HG03159 (cell line): ENCODE measurements around the gene RCBTB2.

Source experiments
- ATAC-seq: cut with Tn5 transposase; IDR thresholded peaks from one replicate; pipeline ENCODE4 v1.9.1; 2021; ENCODE audit warnings: mild to moderate bottlenecking, moderate library complexity; ENCODE audit not compliant: unreplicated experiment

The RCBTB2 gene

GRCh38 chr13:48564056-48564455 is 31.2 kb upstream of the RCBTB2 start:
- no peak for ATAC-seq

DNA sequence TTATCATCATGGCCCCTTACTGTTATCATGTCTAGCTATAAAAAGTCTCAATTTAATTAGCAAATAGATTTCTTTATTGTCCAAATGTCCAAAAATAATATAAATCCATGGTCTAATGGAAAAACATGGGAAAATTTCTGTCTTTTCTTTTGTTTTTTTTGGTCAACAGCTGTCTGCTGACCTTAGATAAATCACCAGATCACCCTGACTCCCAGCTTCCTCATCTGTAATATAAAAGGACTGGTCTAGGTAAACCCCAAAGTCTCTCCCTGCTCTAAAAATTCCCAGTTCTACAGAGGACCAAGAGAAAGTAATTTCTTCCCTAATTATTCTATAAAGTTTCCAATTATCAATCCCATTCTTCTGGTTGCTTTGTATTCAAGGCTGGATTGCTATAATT is 30.7 kb upstream of the RCBTB2 start:
- no peak for ATAC-seq

DNA sequence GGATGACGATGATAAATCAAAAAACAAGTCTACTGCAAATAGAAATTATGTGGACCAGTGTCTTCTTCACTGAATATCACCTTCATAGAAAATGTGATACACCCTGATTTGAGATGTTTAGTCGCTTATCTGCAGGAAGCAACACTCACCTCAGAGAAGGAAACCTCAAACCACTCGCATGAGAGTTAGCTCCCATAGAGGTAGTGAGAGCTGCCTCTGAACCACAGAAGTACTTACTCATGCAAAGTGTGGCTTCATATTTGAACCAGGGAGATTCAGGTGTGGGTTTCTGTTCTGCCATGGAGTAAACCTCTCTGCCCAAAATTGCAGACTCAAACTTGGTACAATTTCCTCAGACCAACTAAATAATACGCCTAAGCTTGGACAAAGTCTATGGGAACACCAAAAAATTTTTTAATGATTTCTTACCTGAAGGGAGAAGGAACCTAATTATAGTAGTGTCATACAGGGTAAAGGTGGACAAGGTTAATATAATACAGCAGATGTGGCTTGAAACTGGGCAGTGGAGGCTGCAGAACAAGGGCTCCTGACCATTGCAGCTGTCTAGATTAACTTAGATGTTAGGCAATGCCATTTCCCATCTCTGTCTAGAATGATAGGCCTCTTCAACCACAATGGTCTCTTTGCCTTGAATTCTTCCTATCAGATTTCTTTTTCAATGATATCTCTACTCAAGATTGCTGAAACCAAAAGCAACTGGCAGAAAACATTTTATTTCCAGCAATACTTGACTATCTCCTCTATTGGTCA is 29.6 kb upstream of the RCBTB2 start:
- ATAC-seq, result peak; percentile 98

DNA sequence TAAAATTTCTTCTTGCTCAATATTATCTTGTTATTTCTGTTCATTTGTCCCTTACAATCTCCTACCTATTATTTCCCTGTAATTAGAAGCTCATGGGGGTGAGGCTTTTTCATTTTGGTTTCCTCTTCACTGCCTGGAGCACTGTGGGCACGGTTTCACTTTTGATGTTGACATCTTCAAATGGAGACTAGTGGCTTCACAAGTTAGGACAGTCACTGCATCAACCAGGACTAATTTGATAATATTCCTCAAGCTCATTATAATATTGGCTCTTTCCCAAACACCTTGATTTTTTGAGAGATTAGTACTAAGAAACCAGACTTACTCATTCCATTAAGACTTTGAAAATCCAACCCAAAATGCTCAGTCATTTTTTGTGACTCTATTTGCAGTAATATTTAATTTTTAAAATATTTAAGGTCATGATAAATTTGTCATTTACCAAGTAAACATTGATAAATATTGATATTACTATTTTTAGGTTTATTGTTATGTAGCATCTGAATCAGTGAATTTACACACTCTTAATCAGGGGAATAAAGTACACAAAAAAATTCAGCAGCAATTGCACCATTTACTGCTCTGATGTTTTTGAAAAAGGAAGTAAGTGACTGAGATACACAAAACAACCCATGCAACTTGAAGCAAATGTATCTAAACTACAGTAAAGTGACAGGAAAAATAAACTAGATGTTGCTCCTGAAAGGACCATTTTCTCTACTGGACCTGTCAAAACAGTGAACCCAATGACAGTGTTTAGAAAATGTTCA is 28.8 kb upstream of the RCBTB2 start:
- peak; percentile 27 for ATAC-seq

GRCh38 chr13:48560657-48561337 is 27.9 kb upstream of the RCBTB2 start:
- no peak for ATAC-seq

GRCh38 chr13:48559638-48560320 is 26.9 kb upstream of the RCBTB2 start:
- no peak for ATAC-seq

GRCh38 chr13:48556817-48557216 is 23.9 kb upstream of the RCBTB2 start:
- no peak for ATAC-seq

- no peak for ATAC-seq
Measured at GRCh38 chr13:48555441-48555840, 22.6 kb upstream of the RCBTB2 start.

DNA sequence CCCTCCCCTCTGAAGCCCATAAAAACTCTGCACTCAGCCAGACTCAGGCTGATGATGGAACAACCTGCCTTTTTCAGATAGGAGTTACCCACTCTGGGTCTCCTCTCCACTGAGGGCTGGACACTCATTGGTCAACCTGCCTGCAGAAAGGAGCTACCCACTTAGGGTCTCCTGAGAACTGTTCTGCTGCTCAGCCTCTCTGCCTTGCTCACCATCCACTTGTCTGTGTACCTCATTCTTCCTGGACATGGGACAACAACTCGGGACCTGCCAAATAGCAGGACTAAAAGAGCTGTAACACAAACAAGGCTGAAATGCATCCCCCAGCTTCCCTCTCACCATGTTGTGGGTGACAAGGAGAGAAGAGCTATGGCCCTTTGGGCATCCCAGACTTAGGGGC is 18.4 kb upstream of the RCBTB2 start:
- no peak for ATAC-seq

GRCh38 chr13:48549658-48550057 is 16.8 kb upstream of the RCBTB2 start:
- no peak for ATAC-seq

DNA sequence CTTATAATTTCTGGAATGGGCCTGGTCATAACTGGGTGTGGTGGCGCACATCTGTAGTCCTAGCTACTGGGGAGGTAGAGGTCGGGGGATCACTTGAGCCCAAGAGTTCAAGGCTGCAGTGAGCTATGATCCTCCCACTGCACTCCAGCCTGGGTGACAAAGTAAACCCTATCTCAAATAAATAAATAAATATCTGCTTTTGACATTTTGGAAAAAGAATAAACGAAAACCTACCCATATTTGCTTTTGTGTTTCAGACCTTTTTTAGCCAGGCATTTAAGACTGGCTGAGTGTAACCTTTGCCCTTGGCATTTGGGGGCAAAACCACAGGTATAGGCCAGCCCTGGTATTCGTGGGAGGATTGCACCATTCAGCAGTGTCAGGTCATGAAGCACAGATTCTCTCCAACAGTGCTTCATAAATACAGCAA is 14.8 kb upstream of the RCBTB2 start:
- ATAC-seq, result no peak

- no peak for ATAC-seq
Measured at GRCh38 chr13:48545608-48546007, 12.7 kb upstream of the RCBTB2 start.

GRCh38 chr13:48542581-48543341 is 9.9 kb upstream of the RCBTB2 start:
- no peak for ATAC-seq

DNA sequence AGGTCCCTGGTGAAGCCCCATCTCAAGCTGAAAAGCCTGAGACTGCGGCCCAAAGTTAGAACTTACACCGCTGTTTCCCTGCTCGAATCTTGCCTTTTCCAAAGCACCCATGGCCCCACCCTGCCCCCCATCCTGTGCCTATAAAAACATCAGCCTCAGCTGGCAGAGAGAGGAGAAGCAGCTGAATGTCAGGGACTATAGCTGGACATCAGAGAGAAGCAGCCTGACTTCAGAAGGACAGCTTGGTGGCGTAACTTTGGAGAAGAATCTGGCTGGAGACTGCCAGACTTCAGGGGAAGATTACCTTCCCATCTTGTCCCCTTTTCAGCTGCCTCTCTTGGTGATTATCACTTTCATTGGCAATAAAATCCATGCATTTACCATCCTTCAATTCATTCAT is 9.3 kb upstream of the RCBTB2 start:
- ATAC-seq, result no peak

DNA sequence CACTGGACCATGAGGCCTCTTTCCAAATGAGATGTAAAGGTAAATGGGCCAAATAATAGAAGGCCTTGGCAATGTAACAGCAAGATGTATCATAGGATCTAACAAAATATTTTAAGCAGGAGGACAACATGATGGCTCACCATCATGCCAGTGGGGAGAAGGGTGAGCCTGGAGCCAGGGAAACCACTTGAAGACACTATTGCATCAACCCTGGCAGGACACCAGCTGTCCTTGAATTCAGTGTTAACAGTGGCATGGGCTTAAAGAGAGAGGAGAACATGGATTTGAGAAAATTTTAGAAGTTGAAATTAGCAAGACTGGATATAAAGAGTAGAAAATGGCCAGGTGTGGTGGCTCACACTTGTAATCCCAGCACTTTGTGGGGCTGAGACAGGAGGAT is 6.7 kb upstream of the RCBTB2 start:
- no peak for ATAC-seq

- ATAC-seq, result no peak
Measured at GRCh38 chr13:48536621-48537250, 3.9 kb upstream of the RCBTB2 start.

DNA sequence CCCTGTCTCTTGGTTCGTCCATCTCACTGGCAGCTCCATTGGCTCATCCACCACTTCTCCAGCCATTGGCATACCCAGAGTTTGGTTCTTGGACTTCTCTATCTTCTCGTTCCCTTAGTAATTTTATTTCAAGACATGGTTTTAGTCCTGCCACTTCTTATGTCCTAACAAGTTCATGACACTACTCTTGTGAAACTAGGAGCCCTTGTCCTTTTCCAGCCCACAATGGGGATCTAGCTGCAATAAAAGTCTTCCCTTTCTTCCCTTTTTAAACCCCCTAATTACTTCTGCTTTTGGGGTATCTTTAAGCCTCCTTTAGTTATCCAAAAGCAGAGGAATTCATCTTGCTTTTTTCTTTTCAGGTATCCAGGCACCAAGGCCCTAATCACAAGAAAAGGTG is 2.9 kb upstream of the RCBTB2 start:
- ATAC-seq, result no peak

- no peak for ATAC-seq
Measured at GRCh38 chr13:48534911-48535501, 2.1 kb upstream of the RCBTB2 start.

- no peak for ATAC-seq
Measured at GRCh38 chr13:48533961-48534600, 1.2 kb upstream of the RCBTB2 start.
